ENCODE results near the gene CEP85L.

CEP85L gene

GRCh38 chr6:118542184-118542952 is 109.0 kb downstream of the CEP85L start:
- DNase-seq = no peak
- ATAC-seq = no peak

DNA sequence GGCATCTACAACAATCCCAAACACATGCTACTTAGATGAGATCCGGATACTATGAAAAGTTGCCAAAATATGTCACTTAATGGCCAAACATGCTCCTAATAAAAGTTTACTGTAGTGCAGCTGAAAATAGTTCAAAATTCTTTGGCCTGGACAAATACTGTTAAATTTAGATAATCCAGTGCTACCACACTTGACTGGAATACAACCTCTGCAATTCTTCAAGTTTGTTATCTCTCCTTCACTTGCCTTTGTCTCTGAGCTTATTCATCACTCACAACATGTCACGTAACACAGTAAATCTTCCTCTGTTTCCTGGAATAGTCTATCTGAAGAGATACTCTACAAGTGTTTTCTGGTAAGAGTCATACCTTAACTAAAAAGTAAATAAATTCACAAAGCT is 113.8 kb downstream of the CEP85L start:
- no peak for DNase-seq
- ATAC-seq = no peak

DNA sequence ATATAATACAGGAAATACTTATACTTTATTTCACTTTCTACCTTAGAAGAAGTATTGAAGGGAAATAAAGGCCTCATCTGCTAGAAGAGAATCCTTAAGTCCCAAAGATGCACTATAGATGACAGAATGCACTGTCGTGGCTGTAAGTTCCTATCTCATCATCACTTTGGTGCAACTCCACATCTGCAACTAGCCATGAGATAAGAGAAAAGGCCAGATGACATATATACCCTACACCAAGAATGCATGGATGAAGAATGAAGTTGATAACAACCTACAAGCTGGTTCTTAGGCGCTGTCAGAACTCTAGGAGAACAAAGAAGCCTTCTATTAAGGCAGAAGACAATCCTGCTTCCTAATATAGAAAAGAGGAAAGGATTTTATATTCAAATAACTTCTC is 114.9 kb downstream of the CEP85L start:
- no peak for ATAC-seq
- DNase-seq = no peak

DNA sequence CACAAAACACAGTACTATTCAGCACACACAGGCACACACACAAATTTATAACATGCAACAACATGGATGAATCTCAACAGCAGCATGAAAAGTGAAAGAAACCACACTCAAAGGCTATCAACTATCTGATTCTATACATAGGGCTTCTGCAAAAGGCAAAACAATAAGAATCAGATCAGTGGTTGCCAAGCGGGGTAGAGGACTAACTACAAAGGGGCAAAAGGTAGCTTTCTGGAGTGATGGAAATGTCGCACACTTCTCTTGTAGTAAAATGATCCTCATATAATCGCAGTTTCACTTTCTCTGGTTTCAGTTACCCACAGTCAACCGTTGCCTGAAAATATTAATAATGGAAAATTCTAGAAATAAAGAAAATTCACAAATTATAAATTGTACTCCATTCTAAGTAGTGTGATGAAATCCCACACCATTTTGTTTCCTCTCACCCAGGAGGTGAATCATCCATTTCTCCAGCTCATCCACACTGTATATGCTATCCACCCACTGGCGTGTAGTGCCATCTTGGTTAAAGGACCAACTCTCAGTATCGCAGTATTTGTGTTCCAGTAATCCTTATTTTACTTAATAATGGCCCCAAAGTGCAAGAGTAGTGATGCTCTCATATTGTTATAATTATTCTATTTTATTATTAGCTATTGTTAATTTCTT is 116.1 kb downstream of the CEP85L start:
- ATAC-seq (peak; percentile 76), DNase-seq (no peak)

GRCh38 chr6:118530942-118531341 is 120.4 kb downstream of the CEP85L start:
- no peak for DNase-seq
- ATAC-seq = no peak

- DNase-seq = no peak
- ATAC-seq = no peak
Measured at GRCh38 chr6:118529756-118530155, 121.6 kb downstream of the CEP85L start.

- ATAC-seq = no peak
- no peak for DNase-seq
Measured at GRCh38 chr6:118528129-118528528, 123.3 kb downstream of the CEP85L start.

DNA sequence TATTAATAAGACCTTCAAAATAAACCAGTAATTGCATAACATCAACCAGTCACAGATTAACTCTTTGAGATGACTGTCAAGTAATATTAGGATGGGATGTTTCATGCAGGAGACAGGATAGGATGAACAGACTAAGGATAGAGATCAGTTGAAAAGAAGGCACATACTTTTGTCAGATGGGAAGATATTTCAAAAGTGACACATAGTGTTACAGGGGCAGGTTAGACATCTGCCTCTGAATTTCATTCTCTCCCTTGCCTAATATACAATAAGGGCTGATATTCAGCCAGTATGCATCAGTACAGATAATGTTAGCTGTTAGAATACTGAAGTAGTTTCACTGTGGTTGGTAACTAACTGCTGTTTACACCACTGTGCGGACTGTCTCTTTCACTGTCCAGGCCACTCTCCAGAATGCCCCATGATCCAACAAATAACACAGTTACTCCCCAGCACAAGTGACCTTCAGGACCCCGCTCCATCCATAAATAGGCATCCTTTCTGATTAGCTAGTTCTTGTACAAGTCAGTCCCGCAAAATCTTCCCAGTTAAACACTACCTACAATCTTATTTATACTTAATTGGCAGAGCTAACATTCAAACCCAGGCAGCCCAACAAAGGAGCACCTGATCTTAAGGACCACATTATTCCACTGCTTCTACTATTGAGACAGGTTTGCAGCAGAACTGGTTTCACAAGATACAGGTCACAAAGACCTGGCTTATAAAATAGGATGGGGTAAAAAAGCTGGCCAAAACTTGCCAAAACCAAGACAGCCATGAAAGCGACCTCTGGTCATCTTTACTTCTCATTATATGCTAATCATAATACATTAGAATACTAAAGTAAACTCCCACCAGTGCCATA is 125.2 kb downstream of the CEP85L start:
- ATAC-seq = no peak
- no peak for DNase-seq

DNA sequence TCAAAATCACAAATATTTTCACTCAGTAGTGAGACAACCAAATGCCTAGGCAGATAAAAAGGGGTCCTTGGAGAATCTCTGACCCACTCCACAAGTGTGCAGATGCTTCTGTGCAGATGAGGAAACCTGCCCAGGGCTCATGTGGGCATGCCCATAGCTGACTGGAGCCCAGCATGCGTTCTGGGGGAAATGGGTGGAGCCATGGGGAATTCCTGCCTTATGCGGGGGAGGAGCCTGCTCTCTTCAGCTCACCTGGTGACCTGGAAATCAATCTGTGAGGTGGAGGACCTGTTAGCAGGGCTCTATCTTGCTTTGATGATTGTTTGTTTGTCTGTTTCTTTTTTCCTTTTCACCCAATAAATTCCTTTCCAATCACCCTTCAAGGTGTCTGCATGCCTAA is 126.7 kb downstream of the CEP85L start:
- DNase-seq (no peak), ATAC-seq (no peak)

DNA sequence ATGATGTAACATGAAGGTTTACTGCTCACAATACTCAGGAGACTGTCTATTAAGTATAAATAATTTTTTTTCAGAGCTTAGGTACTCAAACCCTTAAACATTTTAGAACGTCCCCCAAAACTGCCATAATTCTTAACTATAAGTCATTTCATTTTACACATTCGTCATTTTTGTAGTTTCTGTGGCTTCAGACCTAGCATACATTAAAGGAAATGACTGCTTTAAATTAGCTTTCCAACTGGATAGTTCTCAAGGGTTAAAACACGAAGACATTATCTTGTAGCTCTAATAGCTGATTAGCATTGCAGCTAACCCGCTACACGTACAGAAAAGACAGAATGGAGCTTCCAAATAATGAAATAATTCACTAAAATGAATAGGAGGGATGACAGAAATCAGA is 128.2 kb downstream of the CEP85L start:
- no peak for DNase-seq
- no peak for ATAC-seq

DNA sequence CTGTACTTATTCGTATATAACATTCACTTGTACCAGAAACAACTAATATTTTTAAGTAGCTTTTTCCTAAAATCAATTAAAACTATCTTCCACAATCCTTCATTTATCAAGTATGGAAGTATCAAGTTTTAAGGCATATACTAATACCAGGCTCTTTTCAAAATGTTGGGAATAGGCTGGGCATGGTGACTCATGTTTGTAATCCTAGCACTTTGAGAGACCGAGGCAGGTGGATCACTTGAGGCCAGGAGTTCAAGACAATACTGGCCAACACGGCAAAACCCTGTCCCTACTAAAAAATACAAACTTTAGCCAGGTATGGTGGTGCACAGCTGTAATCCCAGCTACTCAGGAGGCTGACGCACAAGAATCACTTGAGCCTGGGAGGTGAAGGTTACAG is 129.0 kb downstream of the CEP85L start:
- DNase-seq = no peak
- no peak for ATAC-seq

GRCh38 chr6:118514689-118515088 is 136.7 kb downstream of the CEP85L start:
- DNase-seq (no peak), ATAC-seq (no peak)

DNA sequence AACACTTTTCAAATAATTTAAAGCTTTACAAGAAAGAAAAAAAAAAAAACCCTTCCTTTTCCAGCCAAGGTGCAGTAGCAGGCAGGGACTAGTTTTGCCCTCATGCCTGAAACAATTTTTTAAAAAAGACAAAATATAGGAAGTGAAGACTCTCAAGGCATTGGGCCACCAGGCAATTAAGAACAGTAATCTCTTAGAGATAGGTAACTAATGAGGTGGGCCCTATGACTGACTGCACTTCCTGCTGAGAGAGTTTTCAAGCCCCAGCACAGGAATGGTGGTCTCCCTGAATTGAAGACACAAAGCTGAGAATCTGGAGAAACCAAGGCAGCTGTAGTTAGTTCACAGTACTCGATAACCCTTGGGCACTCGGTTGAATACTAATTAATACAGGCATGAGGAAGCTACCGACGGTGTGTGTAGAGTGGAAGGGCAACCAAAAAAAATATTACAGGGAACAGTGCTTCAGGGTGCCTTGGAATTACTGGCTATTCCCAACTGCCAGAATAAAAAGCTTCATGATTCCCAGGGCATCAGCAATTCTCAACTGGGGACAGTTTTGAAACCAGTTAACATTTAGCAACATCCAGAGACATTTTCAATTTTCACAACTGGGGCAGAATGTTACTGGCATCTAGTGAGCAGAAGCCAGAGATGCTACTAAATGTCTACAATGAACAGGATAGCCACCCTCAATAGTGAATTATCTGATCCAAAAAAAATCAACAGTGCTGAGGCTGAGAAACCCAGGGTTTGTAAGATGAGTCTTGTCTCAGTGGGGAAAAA is 139.3 kb downstream of the CEP85L start:
- no peak for ATAC-seq
- DNase-seq = no peak

DNA sequence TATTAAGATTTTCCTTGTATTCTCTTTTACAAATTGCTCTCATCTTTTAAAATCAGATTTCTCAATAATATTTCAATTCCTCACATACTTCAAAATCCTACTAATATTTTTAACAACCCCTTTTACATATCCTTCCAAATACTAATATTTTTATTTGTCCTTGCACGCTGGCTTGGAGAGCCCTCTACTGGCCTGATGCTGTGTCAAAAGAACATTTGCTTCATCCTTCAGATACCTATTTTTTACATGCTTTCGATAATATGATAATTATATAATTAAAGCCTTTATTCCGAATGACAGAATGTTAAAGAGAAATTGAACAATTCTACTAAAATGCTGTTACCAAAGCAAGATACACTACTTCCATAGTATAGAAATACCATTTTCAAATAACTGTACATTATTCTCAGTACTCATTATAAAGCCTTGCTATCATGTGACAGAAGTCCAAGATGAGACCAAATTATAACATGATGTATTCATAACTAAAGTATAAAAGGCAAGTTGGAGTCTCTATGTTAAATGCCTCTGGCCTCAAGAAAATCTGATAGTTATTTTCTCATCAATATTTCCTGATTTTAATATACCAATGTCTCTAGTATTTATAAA is 142.3 kb downstream of the CEP85L start:
- ATAC-seq = no peak
- DNase-seq = no peak

DNA sequence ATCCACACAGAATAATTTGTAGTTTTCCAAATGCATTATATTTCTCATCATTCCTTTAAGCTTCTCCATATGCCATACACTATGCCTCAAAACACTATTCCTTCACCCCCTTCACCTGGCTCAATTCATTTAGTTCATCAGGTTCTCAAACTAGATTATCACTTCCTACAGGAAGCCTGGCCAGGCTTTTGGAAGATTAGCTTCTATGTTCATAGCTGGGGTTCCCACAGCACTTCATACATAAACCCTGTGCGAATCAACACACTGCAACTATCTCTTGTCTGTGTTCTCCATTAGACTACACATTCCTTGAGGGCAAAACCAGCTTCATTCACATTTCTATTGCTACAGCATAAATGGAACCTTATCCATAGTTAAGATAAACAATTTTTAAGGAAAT is 143.8 kb downstream of the CEP85L start:
- ATAC-seq (no peak), DNase-seq (no peak)

DNA sequence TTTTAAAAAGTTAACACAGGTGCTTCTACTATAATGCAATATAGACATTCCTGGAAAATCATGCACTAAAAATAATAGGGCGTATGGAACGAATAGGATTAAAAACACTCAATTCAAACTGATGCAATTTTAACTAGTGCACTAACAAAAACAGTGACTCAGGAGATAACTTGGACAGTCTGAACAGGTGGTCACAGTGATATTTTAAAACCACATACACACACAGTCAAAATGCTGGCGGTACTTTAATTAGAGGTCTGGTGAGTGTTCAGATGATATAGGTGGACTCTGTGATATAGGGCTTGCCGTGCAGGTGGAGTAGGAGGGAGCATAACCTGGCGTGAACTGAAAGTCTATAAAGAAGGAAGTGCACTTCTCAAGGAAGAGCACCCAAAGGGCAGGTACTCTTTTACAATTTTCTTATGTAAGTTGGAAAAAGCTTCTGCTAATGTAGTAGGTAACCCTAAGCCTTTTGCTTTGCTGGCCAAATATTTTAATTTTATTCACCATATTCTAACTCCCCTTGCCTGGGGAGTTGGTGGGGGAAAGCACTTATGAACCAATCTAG is 145.2 kb downstream of the CEP85L start:
- no peak for ATAC-seq

GRCh38 chr6:118505656-118506055 is 145.7 kb downstream of the CEP85L start:
- no peak for ATAC-seq
- no peak for DNase-seq

More for the DNA sequence above, 145.2 kb downstream of the CEP85L start:
- DNase-seq = no peak

- DNase-seq = no peak
- ATAC-seq = no peak
Measured at GRCh38 chr6:118504611-118505010, 146.8 kb downstream of the CEP85L start.

GRCh38 chr6:118502169-118502568 is 149.2 kb downstream of the CEP85L start:
- DNase-seq (no peak), ATAC-seq (no peak)

DNA sequence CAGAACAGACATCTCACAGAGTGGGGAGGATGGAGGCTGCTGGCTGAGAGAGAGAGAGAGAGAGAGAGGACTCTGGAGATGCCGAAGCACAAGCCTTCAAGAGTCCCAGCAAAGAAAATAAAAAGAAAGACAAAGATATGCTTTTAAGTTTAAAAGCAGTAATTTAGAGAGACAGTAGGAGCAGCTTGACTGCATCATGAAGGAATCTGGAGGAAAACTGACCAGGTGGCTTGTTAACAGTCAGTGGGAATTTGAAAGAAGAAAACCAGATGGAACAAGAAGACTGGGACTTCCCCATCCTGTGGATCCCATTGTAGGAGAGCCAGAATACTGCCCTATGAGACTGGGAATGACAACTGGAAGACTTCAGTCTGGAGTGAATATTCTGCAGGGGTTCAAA is 149.6 kb downstream of the CEP85L start:
- ATAC-seq = no peak
- no peak for DNase-seq

DNA sequence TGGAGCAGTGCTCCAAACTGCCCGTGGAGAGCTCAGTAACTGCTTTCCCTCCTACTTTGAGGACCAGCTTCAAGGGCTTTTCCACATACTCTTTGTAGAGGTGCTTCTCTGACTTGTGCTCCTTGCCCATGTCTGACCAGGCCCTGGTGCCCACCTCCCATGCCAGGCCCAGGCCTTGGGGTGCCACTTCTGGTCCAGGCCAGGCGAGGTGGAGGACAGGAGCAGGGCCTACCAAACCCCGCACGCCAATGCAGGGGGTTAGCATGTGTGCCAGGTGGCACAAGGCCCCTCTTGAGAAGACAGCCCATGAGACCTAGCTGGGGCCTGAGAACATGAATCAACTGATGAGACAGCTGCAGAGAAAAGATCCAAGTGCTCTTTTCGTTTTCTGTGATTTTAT is 150.3 kb downstream of the CEP85L start:
- DNase-seq = no peak
- ATAC-seq = no peak

Measured in stimulated activated naive CD8-positive, alpha-beta T cell treated with anti-CD3 and anti-CD28 coated beads, Interleukin-15, Interleukin-2, amounts not matched to agents 100 U/mL and 50 U/mL, for 24 hours (primary cell).